A673 (cell line): ENCODE results near the gene PXK. TPM values are rescaled to one million over a fixed set of nuclear protein-coding genes. Genes with fewer than 3 reads are reported as not detected.

ENCODE experiments used
- BruUV-seq: library from RNA; stranded (reverse); fragments of 400-500 nt; replicated peaks from 2 replicates; lab custom pipeline; 2021; lab: Mats Ljungman, UMichigan
- CTCF ChIA-PET: fragments of 300-600 bp; sonication (Branson Sonifier 250); formaldehyde crosslinking; loops from one replicate; lab custom pipeline; 2022; ENCODE audit warnings: antibody characterized with exemption; lab: Charles Lee
- POLR2A ChIA-PET: fragments of 300-600 bp; sonication (Branson Sonifier 250); formaldehyde crosslinking; loops from one replicate; lab custom pipeline; 2022; ENCODE audit warnings: antibody characterized with exemption; ENCODE audit not compliant: low non-redundant PET; lab: Charles Lee
- DNase-seq: peaks from one replicate; pipeline ENCODE4 v3.0.0-alpha.2; 2015; ENCODE audit warnings: low spot score
- H3K27ac ChIP-seq: fragments of 200-600 bp; sonication (generic); 2 replicates; pipeline ENCODE4 v1.5.1; 2016; ENCODE audit warnings: mixed run types, low read depth, mild to moderate bottlenecking, mixed read lengths, antibody characterized with exemption, low read length; ENCODE audit not compliant: poor library complexity, severe bottlenecking
- H3K27me3 ChIP-seq: fragments of 200-600 bp; sonication (generic); replicated peaks from 2 replicates; pipeline ENCODE4 v1.6.1; 2017; ENCODE audit warnings: mixed run types, low read depth, mild to moderate bottlenecking, mixed read lengths, antibody characterized with exemption, low read length; ENCODE audit not compliant: insufficient read depth, poor library complexity
- H3K36me3 ChIP-seq: fragments of 200-600 bp; sonication (generic); 2 replicates; pipeline ENCODE4 v1.6.1; 2016; ENCODE audit warnings: mixed run types, mild to moderate bottlenecking, mixed read lengths, antibody characterized with exemption, low read length; ENCODE audit not compliant: insufficient read depth, poor library complexity, severe bottlenecking
- H3K4me1 ChIP-seq: fragments of 200-600 bp; sonication (generic); 2 replicates; pipeline ENCODE4 v1.6.1; 2017; ENCODE audit warnings: mixed run types, mild to moderate bottlenecking, mixed read lengths, antibody characterized with exemption, low read length; ENCODE audit not compliant: insufficient read depth, poor library complexity, severe bottlenecking
- H3K4me3 ChIP-seq: fragments of 200-600 bp; sonication (generic); 2 replicates; pipeline ENCODE4 v1.5.1; 2016; ENCODE audit warnings: low read depth, mixed run types, mild to moderate bottlenecking, mixed read lengths, low read length; ENCODE audit not compliant: poor library complexity, severe bottlenecking
- H3K9me3 ChIP-seq: fragments of 200-600 bp; sonication (generic); 2 replicates; pipeline ENCODE4 v1.6.1; 2016; ENCODE audit warnings: mixed run types, low read depth, mild to moderate bottlenecking, mixed read lengths, antibody characterized with exemption, low read length; ENCODE audit not compliant: poor library complexity, severe bottlenecking
- CTCF ChIP-seq: fragments of 300-800, 200-600 bp; sonication (generic); conservative IDR thresholded peaks from 2 replicates; pipeline ENCODE4 v1.5.1; 2017; ENCODE audit warnings: low read depth, mild to moderate bottlenecking, antibody characterized with exemption, low read length, moderate library complexity, mixed read lengths
- EZH2 ChIP-seq: fragments of 200-600 bp; sonication (generic); IDR thresholded peaks from 2 replicates; pipeline ENCODE4 v1.6.1; 2017; ENCODE audit warnings: borderline replicate concordance, low read depth, mild to moderate bottlenecking, mixed read lengths, antibody characterized with exemption, low read length; ENCODE audit not compliant: poor library complexity, severe bottlenecking
- intact Hi-C: fragments of 100-400 bp; cut with micrococcal nuclease; formaldehyde crosslinking; loops from one replicate; pipeline ENCODE4 v1.10.0; 2022; ENCODE audit not compliant: unreplicated experiment
- total RNA-seq: library from RNA; stranded (reverse); gene quantifications from 2 replicates; pipeline ENCODE4 v1.2.3, GENCODE V29; 2021

PXK gene
- total RNA-seq, 1 experiment from 2014 or later: 13.2 TPM

- H3K4me3 ChIP-seq: no peak overlapping the region
- no peaks in the 10 kb centered on the region for H3K27me3 ChIP-seq
- no TSS peak for BruUV-seq
- ChIA-PET CTCF (no interaction called here), POLR2A (no interaction called here)
- H3K36me3 ChIP-seq: peaks cover 5% of the 10 kb centered on the region
- intact Hi-C loops: no loop called here
- no peaks in the 10 kb centered on the region for H3K4me1 ChIP-seq
- DNase-seq: no peak
- H3K9me3 ChIP-seq: no peaks in the 10 kb centered on the region
- H3K27ac ChIP-seq: no peak overlapping the region
- TF ChIP-seq EZH2 (no peak), CTCF (no peak)
These were observed 9.9 kb upstream of the PXK start for GRCh38 chr3:58322793-58323192.

- Histone ChIP-seq H3K27me3 (no peaks in the 10 kb centered on the region), H3K9me3 (no peaks in the 10 kb centered on the region), H3K4me1 (no peaks in the 10 kb centered on the region), H3K36me3 (no peaks in the 10 kb centered on the region), H3K27ac (no peak overlapping the region), H3K4me3 (no peak overlapping the region)
- BruUV-seq: no TSS peak
- intact Hi-C loops: no loop called here
- no peak for DNase-seq
- POLR2A ChIA-PET: no interaction called here
- TF ChIP-seq EZH2 (no peak), CTCF (no peak)
- CTCF ChIA-PET: no interaction called here
These were observed 8.9 kb upstream of the PXK start for GRCh38 chr3:58323529-58324390.

- intact Hi-C loops: no loop called here
- ChIA-PET POLR2A (no interaction called here), CTCF (no interaction called here)
- H3K4me3 ChIP-seq: no peak overlapping the region
- H3K27ac ChIP-seq: no peak overlapping the region
- TF ChIP-seq CTCF (no peak), EZH2 (no peak)
- DNase-seq: no peak
- H3K9me3 ChIP-seq: no peaks in the 10 kb centered on the region
- H3K27me3 ChIP-seq: no peaks in the 10 kb centered on the region
- no TSS peak for BruUV-seq
- no peaks in the 10 kb centered on the region for H3K4me1 ChIP-seq
- H3K36me3 ChIP-seq: no peaks in the 10 kb centered on the region
These were observed 8.0 kb upstream of the PXK start for GRCh38 chr3:58324391-58325390.
